AG04450 (cell line): Measurements from ENCODE around the gene MAD2L1BP. TPM values are rescaled to one million over a fixed set of nuclear protein-coding genes. Genes with fewer than 3 reads are reported as not detected.

Source experiments
- CTCF ChIA-PET: fragments of 300-600, 350-600 bp; formaldehyde crosslinking; extraction: SDS; loops from one replicate; lab custom pipeline; 2022; ENCODE audit warnings: antibody characterized with exemption, inconsistent platforms; lab: Charles Lee
- POLR2A ChIA-PET: fragments of 350-600 bp; formaldehyde crosslinking; extraction: SDS; loops from one replicate; lab custom pipeline; 2021; ENCODE audit warnings: antibody characterized with exemption, inconsistent platforms; lab: Yijun Ruan, JAX
- DNase-seq: peaks from one replicate; pipeline ENCODE4 v3.0.0-alpha.2; 2011; ENCODE audit warnings: low read depth, low spot score
- H3K27ac ChIP-seq: one replicate; pipeline ENCODE4 v1.5.1; 2012; ENCODE audit warnings: low read depth, low read length, control low read depth
- H3K27me3 ChIP-seq: one replicate; pipeline ENCODE4 v1.6.0; 2012; ENCODE audit warnings: low read length; ENCODE audit not compliant: control insufficient read depth, insufficient read depth
- H3K4me3 ChIP-seq: 2 replicates; pipeline ENCODE4 v1.5.1; 2011; ENCODE audit warnings: mild to moderate bottlenecking, low read depth, low read length, control low read depth
- H3K9me3 ChIP-seq: 2 replicates; pipeline ENCODE4 v1.5.1; 2012; ENCODE audit warnings: low read length; ENCODE audit not compliant: control insufficient read depth, insufficient read depth
- polyA plus RNA-seq: library from polyadenylated mRNA; depleted of rRNA; stranded (reverse); fragments of >200 nt; gene quantifications from 2 replicates; pipeline ENCODE4 v1.2.3, GENCODE V29; 2011
- TF ChIP-seq, protein P1 (sequence below): IDR thresholded peaks from 2 replicates; pipeline ENCODE4 v1.5.1; 2011; ENCODE audit warnings: low read depth, low read length, control low read depth, inconsistent platforms

The MAD2L1BP gene
- polyA plus RNA-seq, 1 experiment: 37.1 TPM

DNA sequence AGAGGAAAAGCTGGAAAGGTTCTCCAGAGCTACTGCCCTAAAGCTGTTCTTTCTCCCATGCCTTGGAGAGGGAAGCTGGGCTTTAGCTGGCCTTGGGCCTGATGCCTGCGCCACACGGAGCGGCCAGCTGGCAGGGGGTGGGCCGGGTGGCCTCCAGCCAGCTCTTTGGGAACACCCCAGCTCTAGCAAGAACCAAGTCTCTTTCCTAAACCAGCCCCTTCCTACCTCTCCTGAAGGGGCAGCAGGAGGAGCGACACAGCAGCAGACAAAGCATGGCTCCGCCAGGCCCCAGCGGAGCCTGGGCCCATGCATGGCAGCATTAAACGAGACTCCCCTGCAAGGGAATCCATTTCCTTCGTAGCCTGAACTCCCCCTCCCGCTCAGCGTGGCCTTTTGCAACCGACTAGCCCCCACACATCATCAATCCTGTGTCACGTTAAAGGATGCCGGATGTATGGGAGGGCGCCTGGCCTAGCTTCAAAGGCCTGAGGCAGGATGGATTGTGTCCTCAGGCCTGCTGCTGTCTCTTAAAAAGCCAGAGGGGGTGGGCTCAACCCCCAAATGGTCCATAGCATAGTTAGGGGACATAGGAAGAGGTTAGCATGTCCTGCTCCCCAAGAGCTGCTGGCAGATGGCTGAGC, 37.9 kb downstream of the MAD2L1BP start:
- ChIA-PET POLR2A (interaction anchor here (0.7 to 1.3 kb wide), 2 partner anchors 34 to 96 kb away, joined by 3 to 5 read pairs; partner anchors contain the start of gene VEGFA), CTCF (interaction anchor here (0.6 kb wide), 1 partner anchor 117 kb away, joined by 3 read pairs; no protein-coding TSS in a partner anchor)
- Histone ChIP-seq H3K4me3 (no peak overlapping the region), H3K27ac (no peak overlapping the region), H3K9me3 (no peaks in the 10 kb centered on the region), H3K27me3 (no peaks in the 10 kb centered on the region)
- DNase-seq: no peak
- TF ChIP-seq, protein P1, sequence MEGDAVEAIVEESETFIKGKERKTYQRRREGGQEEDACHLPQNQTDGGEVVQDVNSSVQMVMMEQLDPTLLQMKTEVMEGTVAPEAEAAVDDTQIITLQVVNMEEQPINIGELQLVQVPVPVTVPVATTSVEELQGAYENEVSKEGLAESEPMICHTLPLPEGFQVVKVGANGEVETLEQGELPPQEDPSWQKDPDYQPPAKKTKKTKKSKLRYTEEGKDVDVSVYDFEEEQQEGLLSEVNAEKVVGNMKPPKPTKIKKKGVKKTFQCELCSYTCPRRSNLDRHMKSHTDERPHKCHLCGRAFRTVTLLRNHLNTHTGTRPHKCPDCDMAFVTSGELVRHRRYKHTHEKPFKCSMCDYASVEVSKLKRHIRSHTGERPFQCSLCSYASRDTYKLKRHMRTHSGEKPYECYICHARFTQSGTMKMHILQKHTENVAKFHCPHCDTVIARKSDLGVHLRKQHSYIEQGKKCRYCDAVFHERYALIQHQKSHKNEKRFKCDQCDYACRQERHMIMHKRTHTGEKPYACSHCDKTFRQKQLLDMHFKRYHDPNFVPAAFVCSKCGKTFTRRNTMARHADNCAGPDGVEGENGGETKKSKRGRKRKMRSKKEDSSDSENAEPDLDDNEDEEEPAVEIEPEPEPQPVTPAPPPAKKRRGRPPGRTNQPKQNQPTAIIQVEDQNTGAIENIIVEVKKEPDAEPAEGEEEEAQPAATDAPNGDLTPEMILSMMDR: no peak

- TF ChIP-seq, protein P1: no peak
- no peaks in the 10 kb centered on the region for H3K27me3 ChIP-seq
- DNase-seq: no peak
- no peak overlapping the region for H3K27ac ChIP-seq
- H3K4me3 ChIP-seq: no peak overlapping the region
- H3K9me3 ChIP-seq: no peaks in the 10 kb centered on the region
- ChIA-PET CTCF (no interaction called here), POLR2A (interaction anchor here (0.6 kb wide), 1 partner anchor 11 kb away, joined by 3 read pairs; no protein-coding TSS in a partner anchor)
Observed at GRCh38 chr6:43674291-43674690, 38.7 kb downstream of the MAD2L1BP start.

DNA sequence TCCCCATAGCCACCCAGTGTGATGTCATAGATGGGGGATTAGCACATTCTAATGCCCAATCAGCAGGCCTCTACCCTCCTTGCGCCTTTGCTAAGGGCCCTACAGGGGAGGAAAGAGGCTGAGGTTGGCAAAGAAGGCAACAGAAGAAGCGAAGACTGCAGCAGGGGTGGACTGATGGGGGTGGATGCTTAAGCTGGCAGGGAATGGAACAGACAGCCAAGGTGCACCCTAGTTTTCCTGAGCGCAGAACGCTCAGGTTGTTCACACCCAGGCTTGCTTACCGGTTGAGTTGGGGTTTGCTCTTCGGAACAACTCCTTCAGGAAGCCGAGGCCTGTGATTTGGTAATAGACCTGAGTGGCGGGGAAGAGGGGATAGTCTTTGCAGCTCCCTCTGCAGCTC, 39.3 kb downstream of the MAD2L1BP start:
- POLR2A ChIA-PET: interaction anchor here (0.6 kb wide), 1 partner anchor 11 kb away, joined by 3 read pairs; no protein-coding TSS in a partner anchor
- TF ChIP-seq, protein P1: no peak
- no peaks in the 10 kb centered on the region for H3K9me3 ChIP-seq
- H3K27me3 ChIP-seq: no peaks in the 10 kb centered on the region
- no peak overlapping the region for H3K27ac ChIP-seq
- no peak for DNase-seq
- H3K4me3 ChIP-seq: no peak overlapping the region
- CTCF ChIA-PET: no interaction called here

- no peak overlapping the region for H3K27ac ChIP-seq
- ChIA-PET POLR2A (no interaction called here), CTCF (interaction anchor here (2.8 kb wide), 1 partner anchor 10 kb away, joined by 11 read pairs; no protein-coding TSS in a partner anchor)
- no peaks in the 10 kb centered on the region for H3K9me3 ChIP-seq
- H3K4me3 ChIP-seq: no peak overlapping the region
- TF ChIP-seq, protein P1: no peak
- no peaks in the 10 kb centered on the region for H3K27me3 ChIP-seq
- no peak for DNase-seq
Observed at GRCh38 chr6:43676962-43677606, 41.4 kb downstream of the MAD2L1BP start.

DNA sequence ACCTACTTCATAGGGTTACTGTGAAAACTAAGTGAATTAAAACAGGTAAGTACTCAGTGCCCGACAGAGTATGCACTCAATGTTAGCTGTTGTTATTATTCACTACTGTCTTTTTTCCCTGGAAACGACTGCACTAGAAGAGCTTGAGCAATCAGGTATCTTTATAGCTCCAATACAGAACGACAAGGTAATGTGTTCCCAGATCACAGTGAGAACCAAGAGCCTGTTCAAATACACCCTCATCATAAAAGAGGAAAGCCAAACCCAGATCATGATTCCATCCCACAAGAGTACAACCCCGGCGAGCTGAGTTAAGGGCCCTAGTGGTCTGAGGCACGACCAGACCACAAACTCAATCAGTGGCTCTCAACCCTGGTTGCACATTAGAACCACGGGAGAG, 42.1 kb downstream of the MAD2L1BP start:
- Histone ChIP-seq H3K27ac (no peak overlapping the region), H3K9me3 (no peaks in the 10 kb centered on the region), H3K27me3 (no peaks in the 10 kb centered on the region), H3K4me3 (no peak overlapping the region)
- POLR2A ChIA-PET: no interaction called here
- CTCF ChIA-PET: interaction anchor here (2.8 kb wide), 1 partner anchor 10 kb away, joined by 11 read pairs; no protein-coding TSS in a partner anchor
- no peak for DNase-seq
- TF ChIP-seq, protein P1: no peak
